ENCODE data around the gene PWP1. TPM values are rescaled to one million over a fixed set of nuclear protein-coding genes. Genes with fewer than 3 reads are reported as not detected.

PWP1 gene
- total RNA-seq, 1 experiment from 2014 or later, result 49.7 TPM

DNA sequence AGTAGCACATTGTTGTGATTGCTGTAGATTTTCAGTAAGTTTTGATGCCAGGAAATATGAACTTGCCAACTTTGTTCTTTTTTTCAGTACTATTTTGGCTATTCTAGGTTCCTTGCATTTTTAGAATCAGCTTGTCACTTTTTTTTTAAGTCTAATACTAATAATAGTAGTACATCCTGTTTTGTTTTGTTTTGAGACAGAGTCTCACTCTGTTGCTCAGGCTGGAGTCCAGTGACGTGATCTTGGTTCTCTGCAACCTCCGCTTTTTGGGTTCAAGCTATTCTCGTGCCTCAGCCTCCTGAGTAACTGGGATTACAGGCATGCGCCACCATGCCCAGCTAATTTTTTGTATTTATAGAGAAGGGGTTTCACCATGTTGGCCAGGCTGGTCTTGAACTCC lies 16.5 kb downstream of the PWP1 start:
- Mint-ChIP-seq H3K27me3 (ENCODE audit: low read depth) (no peaks in the 10 kb centered on the region), H3K36me3 (ENCODE audit: insufficient read depth in 1 of 3, low read depth in 3 of 3) (peaks cover 73 to 96% (median 86%) of the 10 kb centered on the region in 3 experiments), H3K4me3 (no peak overlapping the region), H3K27ac (no peak overlapping the region), H3K4me1 (no peaks in the 10 kb centered on the region), H3K9me3 (peaks cover 12 to 14% of the 10 kb centered on the region in 2 experiments)
- H4K8ac ChIP-seq (replicated peaks; ENCODE audit: insufficient read length, low read depth, low read length), result no peak overlapping the region
- H3K18ac ChIP-seq (ENCODE audit: insufficient read length, low read depth, low read length), result no peak overlapping the region
- H3K56ac ChIP-seq (ENCODE audit: insufficient read length, low read depth, low read length), result no peak overlapping the region
- H2AK5ac ChIP-seq (ENCODE audit: insufficient read length, low read length), result no peak overlapping the region
- DNase-seq, result no peak
- no peak overlapping the region for H2BK20ac ChIP-seq (ENCODE audit: low read depth, low read length, poor library complexity, severe bottlenecking)
- no CpG with 5 or more reads among the region's 4 CpGs for WGBS (ENCODE audit: extremely low coverage, insufficient read length, low lambda C conversion rate)
- H3K9me3 ChIP-seq (ENCODE audit: control insufficient read depth, low read depth, low read length), result no peaks in the 10 kb centered on the region
- TF ChIP-seq, protein P1, sequence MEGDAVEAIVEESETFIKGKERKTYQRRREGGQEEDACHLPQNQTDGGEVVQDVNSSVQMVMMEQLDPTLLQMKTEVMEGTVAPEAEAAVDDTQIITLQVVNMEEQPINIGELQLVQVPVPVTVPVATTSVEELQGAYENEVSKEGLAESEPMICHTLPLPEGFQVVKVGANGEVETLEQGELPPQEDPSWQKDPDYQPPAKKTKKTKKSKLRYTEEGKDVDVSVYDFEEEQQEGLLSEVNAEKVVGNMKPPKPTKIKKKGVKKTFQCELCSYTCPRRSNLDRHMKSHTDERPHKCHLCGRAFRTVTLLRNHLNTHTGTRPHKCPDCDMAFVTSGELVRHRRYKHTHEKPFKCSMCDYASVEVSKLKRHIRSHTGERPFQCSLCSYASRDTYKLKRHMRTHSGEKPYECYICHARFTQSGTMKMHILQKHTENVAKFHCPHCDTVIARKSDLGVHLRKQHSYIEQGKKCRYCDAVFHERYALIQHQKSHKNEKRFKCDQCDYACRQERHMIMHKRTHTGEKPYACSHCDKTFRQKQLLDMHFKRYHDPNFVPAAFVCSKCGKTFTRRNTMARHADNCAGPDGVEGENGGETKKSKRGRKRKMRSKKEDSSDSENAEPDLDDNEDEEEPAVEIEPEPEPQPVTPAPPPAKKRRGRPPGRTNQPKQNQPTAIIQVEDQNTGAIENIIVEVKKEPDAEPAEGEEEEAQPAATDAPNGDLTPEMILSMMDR (conservative IDR thresholded peaks at IDR 0.05), result no peak
- H2BK120ac ChIP-seq (ENCODE audit: low read depth, low read length, poor library complexity, severe bottlenecking), result no peak overlapping the region
- H4K20me1 ChIP-seq (ENCODE audit: control insufficient read depth, insufficient read depth, insufficient read length), result no peaks in the 10 kb centered on the region
- H3K4me1 ChIP-seq (ENCODE audit: insufficient read depth, low read length), result no peaks in the 10 kb centered on the region
- no peak overlapping the region for H4K91ac ChIP-seq (ENCODE audit: insufficient read length, low read depth, low read length)
- no peaks in the 10 kb centered on the region for H3K23me2 ChIP-seq (ENCODE audit: insufficient read length, low read depth, low read length, poor library complexity, severe bottlenecking)
- no peak overlapping the region for H2BK15ac ChIP-seq (ENCODE audit: low read depth, low read length)
- no peaks in the 10 kb centered on the region for H3K27me3 ChIP-seq (ENCODE audit: insufficient read depth, low read length)
- H3K4ac ChIP-seq (ENCODE audit: low read depth, low read length), result no peak overlapping the region
- no peaks in the 10 kb centered on the region for H3K79me2 ChIP-seq (ENCODE audit: insufficient read depth, low read length)
- no peak overlapping the region for H2BK12ac ChIP-seq (ENCODE audit: insufficient read length, low read depth, low read length)
- H3K79me1 ChIP-seq (ENCODE audit: insufficient read depth, low read depth, low read length, poor library complexity, severe bottlenecking), result no peaks in the 10 kb centered on the region
- no peak overlapping the region for H3K9ac ChIP-seq (ENCODE audit: extremely low read depth, insufficient read length, low read length)
- H3K23ac ChIP-seq (ENCODE audit: insufficient read length, low read depth, low read length), result no peak overlapping the region
- no peak overlapping the region for H3T11ph ChIP-seq (ENCODE audit: low read length)
- no peak overlapping the region for H2AFZ ChIP-seq (ENCODE audit: low read length)
- H3K4me2 ChIP-seq (ENCODE audit: insufficient read depth, insufficient read length, low read length), result no peak overlapping the region
- no peak overlapping the region for H3K14ac ChIP-seq (ENCODE audit: insufficient read depth, low read length)
- H3K27ac ChIP-seq (ENCODE audit: insufficient read length, low read depth, low read length), result no peak overlapping the region
- H2BK5ac ChIP-seq (ENCODE audit: insufficient read length, low read length), result no peak overlapping the region
- H4K5ac ChIP-seq (ENCODE audit: insufficient read length, low read depth, low read length), result no peak overlapping the region
